ENCODE data around the gene TBC1D17. TPM values are rescaled to one million over a fixed set of nuclear protein-coding genes. Genes with fewer than 3 reads are reported as not detected.
A peak's percentile ranks its signal among the peaks of the same experiment; 100 is the strongest.

TBC1D17 gene
- total and polyA plus RNA-seq, 2 of the 13 experiments (the other 11 are each of a cell fraction or from before 2014, with no cell fraction given) = 9.7 to 16.9 TPM

GRCh38 chr19:49850221-49850486 lies 27.3 kb upstream of the TBC1D17 start (continued):
- TF ChIP-seq ZNF605 (CRISPR knock-in tag; IDR thresholded peaks at IDR 0.05) = 0 out of 2 replicates have a peak, but pooled peaks have one; percentile 33
- no peak for TF ChIP-seq PAWR (CRISPR knock-in tag; IDR thresholded peaks at IDR 0.05; ENCODE audit: borderline replicate concordance)
- TF ChIP-seq ZNF691 (CRISPR knock-in tag; IDR thresholded peaks at IDR 0.05; ENCODE audit: borderline replicate concordance, low read depth) = no peak
- TF ChIP-seq HOXA3 (CRISPR knock-in tag; IDR thresholded peaks at IDR 0.05) = no peak
- TF ChIP-seq HMGXB4 (CRISPR knock-in tag; IDR thresholded peaks at IDR 0.05; ENCODE audit: borderline replicate concordance in 1 of 2, low read depth in 1 of 2) = no peak
- TF ChIP-seq NR0B2 (CRISPR knock-in tag; IDR thresholded peaks at IDR 0.05) = no peak
- no peak for TF ChIP-seq ZNF441 (CRISPR knock-in tag; IDR thresholded peaks at IDR 0.05; ENCODE audit: borderline replicate concordance)
- no peak for TF ChIP-seq TRIM22 (IDR thresholded peaks at IDR 0.05)
- TF ChIP-seq TBP (CRISPR knock-in tag; IDR thresholded peaks at IDR 0.05) = no peak
- TF ChIP-seq JUND (CRISPR knock-in tag; IDR thresholded peaks at IDR 0.05) = no peak
- TF ChIP-seq NPAS2 (CRISPR knock-in tag; IDR thresholded peaks at IDR 0.05; ENCODE audit: borderline replicate concordance) = no peak
- no peak for TF ChIP-seq HNRNPK (IDR thresholded peaks at IDR 0.05; ENCODE audit: low read depth, low read length, poor library complexity, severe bottlenecking)
- peak; percentile 10; the same call in 1 of the 2 replicates for TF ChIP-seq CREB3 (CRISPR knock-in tag; IDR thresholded peaks at IDR 0.05)
- TF ChIP-seq ZNF841 (CRISPR knock-in tag; IDR thresholded peaks at IDR 0.05; ENCODE audit: borderline replicate concordance) = no peak
- TF ChIP-seq ZBTB43 (CRISPR knock-in tag; conservative IDR thresholded peaks at IDR 0.05) = 0 out of 2 replicates have a peak, but pooled peaks have one; percentile 2
- TF ChIP-seq KAT8 (CRISPR knock-in tag; IDR thresholded peaks at IDR 0.05) = no peak
- TF ChIP-seq CENPX (CRISPR knock-in tag; IDR thresholded peaks at IDR 0.05) = no peak
- TF ChIP-seq ZKSCAN8 (CRISPR knock-in tag; IDR thresholded peaks at IDR 0.05; ENCODE audit: borderline replicate concordance) = 0 out of 2 replicates have a peak, but pooled peaks have one; percentile 34
- no peak for TF ChIP-seq RXRA (CRISPR knock-in tag; IDR thresholded peaks at IDR 0.05)
- no peak for TF ChIP-seq SIN3B (IDR thresholded peaks at IDR 0.05; ENCODE audit: low read length)
- TF ChIP-seq NR2F2 (IDR thresholded peaks at IDR 0.05; ENCODE audit: borderline replicate concordance, low read depth) = no peak
- 0 out of 2 replicates have a peak, but pooled peaks have one; percentile 1 for TF ChIP-seq ETV5 (CRISPR knock-in tag; IDR thresholded peaks at IDR 0.05; ENCODE audit: borderline replicate concordance)
- 0 out of 2 replicates have a peak, but pooled peaks have one; percentile 3 for TF ChIP-seq MAF1 (CRISPR knock-in tag; IDR thresholded peaks at IDR 0.05; ENCODE audit: borderline replicate concordance)
- no peak for TF ChIP-seq DNMT3B (CRISPR knock-in tag; conservative IDR thresholded peaks at IDR 0.05)
- TF ChIP-seq ZNF256 (CRISPR knock-in tag; conservative IDR thresholded peaks at IDR 0.05) = no peak
- no peak for TF ChIP-seq MZF1 (CRISPR knock-in tag; IDR thresholded peaks at IDR 0.05; ENCODE audit: borderline replicate concordance)
